PC-9 (cell line): ENCODE measurements around the gene IFNL1. TPM values are rescaled to one million over a fixed set of nuclear protein-coding genes. Genes with fewer than 3 reads are reported as not detected.

ENCODE experiments used
- BruUV-seq: library from RNA; stranded (reverse); fragments of 400-500 nt; replicated peaks from 2 replicates; lab custom pipeline; 2021; lab: Mats Ljungman, UMichigan
- CTCF ChIA-PET: fragments of 300-600 bp; sonication (Branson Sonifier 250); formaldehyde crosslinking; loops from one replicate; lab custom pipeline; 2022; ENCODE audit warnings: antibody characterized with exemption; lab: Charles Lee
- POLR2A ChIA-PET: fragments of 300-600 bp; sonication (Branson Sonifier 250); formaldehyde crosslinking; loops from one replicate; lab custom pipeline; 2022; ENCODE audit warnings: antibody characterized with exemption; ENCODE audit not compliant: unreplicated experiment; lab: Charles Lee
- DNase-seq, 2 experiments: peaks; one replicate each; pipeline versions ENCODE4 v3.0.0 to v3.0.0-alpha.2; 2015 to 2022; ENCODE audit warnings: mixed read lengths in 1 of 2
- H2AFZ ChIP-seq: fragments of 200-600 bp; sonication (generic); 2 replicates; pipeline ENCODE4 v1.8.1; 2017; ENCODE audit warnings: antibody characterized with exemption
- H3F3A ChIP-seq: fragments of 200-600 bp; sonication (generic); 2 replicates; pipeline ENCODE4 v1.8.1; 2017; ENCODE audit warnings: antibody characterized with exemption, mild to moderate bottlenecking, low read depth; ENCODE audit not compliant: insufficient read depth
- H3K27ac ChIP-seq: fragments of 200-600 bp; sonication (generic); 2 replicates; pipeline ENCODE4 v1.6.1; 2016; ENCODE audit warnings: mixed run types
- H3K27me3 ChIP-seq: fragments of 200-600 bp; sonication (generic); 2 replicates; pipeline ENCODE4 v1.6.1; 2016; ENCODE audit warnings: low read depth, mixed run types; ENCODE audit not compliant: insufficient read depth
- H3K36me3 ChIP-seq: fragments of 200-600 bp; sonication (generic); 2 replicates; pipeline ENCODE4 v1.6.1; 2016; ENCODE audit warnings: low read depth, mixed run types
- H3K4me1 ChIP-seq: fragments of 200-600 bp; sonication (generic); replicated peaks from 2 replicates; pipeline ENCODE4 v1.6.1; 2016; ENCODE audit warnings: mixed run types; ENCODE audit not compliant: insufficient read depth
- H3K4me2 ChIP-seq: fragments of 200-600 bp; sonication (generic); 2 replicates; pipeline ENCODE4 v1.6.1; 2017; ENCODE audit warnings: mixed run types
- H3K4me3 ChIP-seq: fragments of 200-600 bp; sonication (generic); 2 replicates; pipeline ENCODE4 v1.6.1; 2016; ENCODE audit warnings: mixed run types
- H3K79me2 ChIP-seq: fragments of 200-600 bp; sonication (generic); 2 replicates; pipeline ENCODE4 v1.6.1; 2017; ENCODE audit warnings: low read depth, mixed run types
- H3K9me2 ChIP-seq: fragments of 200-600 bp; sonication (generic); 2 replicates; pipeline ENCODE4 v1.8.1; 2017; ENCODE audit warnings: mild to moderate bottlenecking; ENCODE audit not compliant: insufficient read depth
- H3K9me3 ChIP-seq: fragments of 200-600 bp; sonication (generic); 2 replicates; pipeline ENCODE4 v1.8.1; 2016; ENCODE audit warnings: low read depth; ENCODE audit not compliant: insufficient read depth
- H4K20me1 ChIP-seq: fragments of 200-600 bp; sonication (generic); 2 replicates; pipeline ENCODE4 v1.8.1; 2017; ENCODE audit not compliant: insufficient read depth
- CTCF ChIP-seq: fragments of 200-600 bp; sonication (generic); conservative IDR thresholded peaks from 2 replicates; pipeline ENCODE4 v1.6.1; 2017; ENCODE audit warnings: mixed run types, antibody characterized with exemption, mild to moderate bottlenecking, moderate library complexity
- EZH2 ChIP-seq: fragments of 200-600 bp; sonication (generic); IDR thresholded peaks from 2 replicates; pipeline ENCODE4 v1.8.0; 2017; ENCODE audit warnings: antibody characterized with exemption, low read depth
- intact Hi-C: fragments of 100-400 bp; cut with micrococcal nuclease; formaldehyde crosslinking; loops from one replicate; pipeline ENCODE4 v1.10.0; 2022; ENCODE audit not compliant: unreplicated experiment
- total RNA-seq: library from RNA; stranded (reverse); gene quantifications from 2 replicates; pipeline ENCODE4 v1.2.3, GENCODE V29; 2021

IFNL1 gene
- total RNA-seq, 1 experiment from 2014 or later = not detected

- Histone ChIP-seq H3K27me3 (no peaks in the 10 kb centered on the region), H3K9me2 (no peaks in the 10 kb centered on the region), H3K79me2 (no peaks in the 10 kb centered on the region), H3F3A (peaks cover 7% of the 10 kb centered on the region; the same call in 1 of the 2 replicates), H3K9me3 (no peaks in the 10 kb centered on the region), H3K4me3 (no peak overlapping the region), H4K20me1 (no peaks in the 10 kb centered on the region), H3K36me3 (no peaks in the 10 kb centered on the region), H2AFZ (no peak overlapping the region), H3K4me2 (no peak overlapping the region), H3K4me1 (peaks cover 12% of the 10 kb centered on the region), H3K27ac (no peak overlapping the region)
- POLR2A ChIA-PET = no interaction called here
- DNase-seq = no peak
- CTCF ChIA-PET = no interaction called here
- intact Hi-C loops = no loop called here
- no peak for TF ChIP-seq EZH2
- no peak for TF ChIP-seq CTCF
- no TSS peak for BruUV-seq
Observed at GRCh38 chr19:39293394-39293793, 2.8 kb upstream of the IFNL1 start.

- Histone ChIP-seq H2AFZ (no peak overlapping the region), H3K36me3 (no peaks in the 10 kb centered on the region), H3K27me3 (no peaks in the 10 kb centered on the region), H3F3A (peaks cover 7% of the 10 kb centered on the region; the same call in 1 of the 2 replicates), H3K9me3 (no peaks in the 10 kb centered on the region), H3K4me3 (no peak overlapping the region), H3K27ac (no peak overlapping the region), H3K4me2 (no peak overlapping the region), H4K20me1 (no peaks in the 10 kb centered on the region), H3K9me2 (no peaks in the 10 kb centered on the region), H3K79me2 (no peaks in the 10 kb centered on the region), H3K4me1 (peaks cover 12% of the 10 kb centered on the region)
- BruUV-seq = no TSS peak
- intact Hi-C loops = no loop called here
- DNase-seq = no peak
- TF ChIP-seq CTCF (no peak), EZH2 (no peak)
- ChIA-PET POLR2A (interaction anchor here (0.6 kb wide), 1 partner anchor 13 kb away, joined by 3 read pairs; no protein-coding TSS in a partner anchor), CTCF (interaction anchor here (0.6 to 0.7 kb wide), 2 partner anchors 27 to 113 kb away, joined by 3 to 5 read pairs; no protein-coding TSS in a partner anchor)
Observed at GRCh38 chr19:39296906-39297305, 699 bp downstream of the IFNL1 start.

- Histone ChIP-seq H3K9me3 (no peaks in the 10 kb centered on the region), H4K20me1 (no peaks in the 10 kb centered on the region), H3K27ac (no peak overlapping the region), H2AFZ (no peak overlapping the region), H3K4me3 (no peak overlapping the region), H3K9me2 (no peaks in the 10 kb centered on the region), H3K27me3 (no peaks in the 10 kb centered on the region), H3K79me2 (no peaks in the 10 kb centered on the region), H3K4me2 (no peak overlapping the region), H3K4me1 (peaks cover 2% of the 10 kb centered on the region), H3F3A (peaks cover 7% of the 10 kb centered on the region; the same call in 1 of the 2 replicates), H3K36me3 (no peaks in the 10 kb centered on the region)
- CTCF ChIA-PET = no interaction called here
- POLR2A ChIA-PET = no interaction called here
- intact Hi-C loops = no loop called here
- DNase-seq = no peak
- no TSS peak for BruUV-seq
- TF ChIP-seq EZH2 = no peak
- TF ChIP-seq CTCF = no peak
Observed at GRCh38 chr19:39297931-39298634, 1.9 kb downstream of the IFNL1 start.
